Stomach (tissue), 9 donors: ENCODE data around the gene MTG1. TPM values are rescaled to one million over a fixed set of nuclear protein-coding genes. Genes with fewer than 3 reads are reported as not detected.
"Not testable (repeated sequence)": the region's sequence is repeated elsewhere in the genome, so short reads cannot be mapped to it uniquely, and the experiment has no call there.

ENCODE experiments used
- DNase-seq, 2 donors: peaks; one replicate each; pipeline versions ENCODE4 v3.0.0 to v3.0.0-alpha.2; 2013 to 2019
- H3K27ac ChIP-seq, 5 donors: fragments of 200-600 bp in 4 of 5; sonication (generic) in 4 of 5; one replicate each; pipeline ENCODE4 v1.5.1; 2013 to 2019; ENCODE audit warnings: mild to moderate bottlenecking in 1 of 5, moderate library complexity in 1 of 5
- H3K27me3 ChIP-seq, 3 donors: fragments of 200-600 bp; sonication (generic); one replicate each; pipeline ENCODE4 v1.5.1; 2017 to 2019; ENCODE audit warnings: mixed run types in 1 of 3
- H3K36me3 ChIP-seq, 4 donors: fragments of 200-600 bp; sonication (generic); 1 replicate in 3 of 4; 2 replicates in 1 of 4; pipeline ENCODE4 v1.5.1; 2016 to 2019
- H3K4me1 ChIP-seq, 4 donors: fragments of 200-600 bp; sonication (generic); one replicate each; pipeline ENCODE4 v1.5.1; 2016 to 2019
- H3K4me3 ChIP-seq, 4 donors: fragments of 200-600 bp; sonication (generic) in 3 of 4; one replicate each; pipeline ENCODE4 v1.5.1; 2016 to 2019; ENCODE audit warnings: mild to moderate bottlenecking in 1 of 4
- H3K9me3 ChIP-seq, 4 donors: fragments of 200-600 bp; sonication (generic); one replicate each; pipeline ENCODE4 v1.5.1; 2016 to 2019
- EP300 ChIP-seq: sonication (generic); formaldehyde crosslinking; IDR thresholded peaks from one replicate; pipeline ENCODE4 v1.6.1; 2017; ENCODE audit warnings: antibody characterized with exemption
- POLR2A ChIP-seq, 4 donors: fragments of 450-650 bp; IDR thresholded peaks; one replicate each; pipeline ENCODE4 v1.6.1; 2016; ENCODE audit warnings: antibody characterized with exemption in 4 of 4, control low read depth in 2 of 4, mild to moderate bottlenecking in 1 of 4, moderate library complexity in 1 of 4
- POLR2AphosphoS5 ChIP-seq, 3 donors: sonication (generic); formaldehyde crosslinking; IDR thresholded peaks; one replicate each; pipeline ENCODE4 v1.6.1; 2016; ENCODE audit warnings: antibody characterized with exemption in 3 of 3
- WGBS, 5 donors: extraction: QIAGEN DNeasy Blood & Tissue Kit in 3 of 5; methylation state at CpG; one replicate each; pipeline versions ENCODE4 v1.1.5 to v1.1.7; 2013 to 2018; 5-methylcytosine and 5-hydroxymethylcytosine counted together
- intact Hi-C: fragments of 100-400 bp; cut with DNase I; formaldehyde crosslinking; loops from one replicate; pipeline ENCODE4 v1.15.1; 2023; ENCODE audit warnings: low total_unique reads
- polyA plus RNA-seq, 3 donors: library from polyadenylated mRNA; stranded (reverse); fragments of 200-250 nt; gene quantifications; one replicate each; pipeline ENCODE4 v1.2.3, GENCODE V29; 2013
- total RNA-seq, 5 donors: library from RNA; depleted of rRNA; stranded (reverse); fragments of >200 nt; gene quantifications; one replicate each; pipeline versions ENCODE4 v1.1.0 to v1.2.3, GENCODE V29; 2014 to 2016
- TF ChIP-seq, protein P1 (sequence below), 7 experiments: fragments of 450-650 bp in 4 of 7; fragments of 200-600 bp in 3 of 7; sonication (generic) in 3 of 7; IDR thresholded peaks; one replicate each; pipeline ENCODE4 v1.5.1; 2016 to 2019; ENCODE audit warnings: antibody characterized with exemption in 7 of 7, control low read depth in 2 of 7, mild to moderate bottlenecking in 1 of 7
- donor health status: healthy with polysubstance abuse.
- donor health status: Bipolar disorder and iron deficiency.
- donor health status: healthy.

MTG1 gene
- total and polyA plus RNA-seq, 8 donors, result 36.7 to 177 (median 52.9) TPM

DNA sequence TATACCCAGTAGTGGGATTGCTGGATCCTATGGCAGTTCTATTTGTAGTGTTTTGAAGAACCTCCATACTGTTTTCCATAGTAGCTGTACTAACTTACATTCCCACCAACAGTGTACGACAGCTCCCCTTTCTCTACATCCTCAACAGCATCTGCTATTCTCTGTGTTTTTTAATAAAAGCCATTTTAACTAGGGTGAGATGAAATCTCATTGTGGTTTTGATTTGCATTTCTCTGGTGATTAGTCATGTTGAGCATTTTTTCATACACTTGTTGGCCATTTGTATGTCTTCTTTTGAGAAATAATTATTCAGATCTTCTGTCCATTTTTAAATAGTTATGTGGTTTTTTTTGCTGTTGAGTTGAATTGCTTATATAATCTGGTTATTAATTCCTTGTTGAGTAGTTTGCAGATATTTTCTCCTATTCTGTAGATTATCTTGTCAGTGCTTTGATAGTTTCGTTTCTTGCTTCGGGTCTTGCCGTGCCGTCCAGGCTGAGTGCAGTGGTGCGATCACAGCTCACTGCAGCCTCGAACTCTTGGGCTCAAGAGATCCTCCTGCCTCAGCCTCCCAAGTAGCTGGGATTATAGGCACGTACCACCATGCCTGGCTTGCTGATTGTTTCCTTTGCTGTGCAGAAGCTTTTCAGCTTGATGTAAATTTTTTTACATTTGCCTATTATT is 12.0 kb downstream of the MTG1 start:
- intact Hi-C loops, result no loop called here
- DNase-seq, result peak in 1 of 2 donors; percentile 13
- 80 to 96% (median 91%) methylated on average over 8 of the region's 8 CpGs for WGBS, 5 donors
- Histone ChIP-seq H3K27me3 (no peaks in the 10 kb centered on the region), H3K9me3 (peaks cover 0 to 8% (median 5%) of the 10 kb centered on the region in 4 donors), H3K4me1 (peaks cover 0 to 3% (median under 1%) of the 10 kb centered on the region in 4 donors), H3K4me3 (no peak overlapping the region), H3K36me3 (peaks cover 29 to 99% (median 95%) of the 10 kb centered on the region in 4 donors), H3K27ac (no peak overlapping the region)
- no peak for TF ChIP-seq POLR2AphosphoS5 (IDR thresholded peaks at IDR 0.05)
- TF ChIP-seq, protein P1, sequence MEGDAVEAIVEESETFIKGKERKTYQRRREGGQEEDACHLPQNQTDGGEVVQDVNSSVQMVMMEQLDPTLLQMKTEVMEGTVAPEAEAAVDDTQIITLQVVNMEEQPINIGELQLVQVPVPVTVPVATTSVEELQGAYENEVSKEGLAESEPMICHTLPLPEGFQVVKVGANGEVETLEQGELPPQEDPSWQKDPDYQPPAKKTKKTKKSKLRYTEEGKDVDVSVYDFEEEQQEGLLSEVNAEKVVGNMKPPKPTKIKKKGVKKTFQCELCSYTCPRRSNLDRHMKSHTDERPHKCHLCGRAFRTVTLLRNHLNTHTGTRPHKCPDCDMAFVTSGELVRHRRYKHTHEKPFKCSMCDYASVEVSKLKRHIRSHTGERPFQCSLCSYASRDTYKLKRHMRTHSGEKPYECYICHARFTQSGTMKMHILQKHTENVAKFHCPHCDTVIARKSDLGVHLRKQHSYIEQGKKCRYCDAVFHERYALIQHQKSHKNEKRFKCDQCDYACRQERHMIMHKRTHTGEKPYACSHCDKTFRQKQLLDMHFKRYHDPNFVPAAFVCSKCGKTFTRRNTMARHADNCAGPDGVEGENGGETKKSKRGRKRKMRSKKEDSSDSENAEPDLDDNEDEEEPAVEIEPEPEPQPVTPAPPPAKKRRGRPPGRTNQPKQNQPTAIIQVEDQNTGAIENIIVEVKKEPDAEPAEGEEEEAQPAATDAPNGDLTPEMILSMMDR (IDR thresholded peaks at IDR 0.05), result no peak
- TF ChIP-seq EP300, result no peak
- no peak for TF ChIP-seq POLR2A (IDR thresholded peaks at IDR 0.05)

DNA sequence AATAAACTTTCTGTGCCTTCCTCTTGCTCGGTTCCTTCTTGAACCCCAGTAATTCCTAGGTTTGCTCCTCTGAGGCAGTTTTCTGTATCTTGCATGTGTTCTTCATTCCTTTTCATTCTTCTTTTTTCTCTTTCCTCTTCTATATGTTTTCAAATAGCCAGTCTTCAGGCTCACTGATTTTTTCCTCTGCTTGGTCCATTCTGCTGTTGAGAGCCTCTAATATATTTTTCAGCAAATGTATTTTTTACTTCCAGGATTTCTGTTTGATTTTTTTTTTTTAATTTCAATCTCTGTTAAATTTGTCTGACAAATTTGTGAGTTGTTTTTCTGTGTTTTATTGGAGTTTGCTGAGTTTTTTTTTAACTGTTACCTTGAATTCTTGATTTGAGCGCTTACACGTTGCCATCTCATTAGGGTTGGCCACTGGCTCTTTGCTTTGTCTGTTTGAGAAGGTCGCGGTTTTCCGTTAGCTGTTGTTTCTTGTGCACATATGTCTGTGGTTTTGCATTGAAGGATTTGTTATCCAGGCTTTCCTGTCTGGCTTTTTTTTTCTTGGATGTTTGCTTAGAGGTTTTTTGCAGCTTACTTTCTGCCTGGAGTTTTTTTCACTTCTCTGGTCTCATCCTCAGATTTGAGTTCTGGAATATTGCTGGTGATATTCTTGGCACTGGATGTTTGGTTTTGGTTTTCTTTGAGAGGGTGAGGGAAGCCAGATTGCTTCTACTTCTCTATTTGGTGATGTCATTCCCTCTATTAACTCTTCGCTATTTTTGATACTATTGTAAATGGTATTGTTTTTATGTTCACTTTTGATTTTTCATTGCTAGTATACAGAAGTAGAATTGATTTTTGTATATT is 17.8 kb downstream of the MTG1 start:
- no peaks in the 10 kb centered on the region for H3K27me3 ChIP-seq
- no peak overlapping the region for H3K4me3 ChIP-seq
- no peaks in the 10 kb centered on the region for H3K4me1 ChIP-seq
- no peak for DNase-seq
- peaks cover 0 to 26% (median 16%) of the 10 kb centered on the region in 4 donors for H3K9me3 ChIP-seq
- no peak overlapping the region for H3K27ac ChIP-seq
- peaks cover 21 to 89% (median 87%) of the 10 kb centered on the region in 4 donors for H3K36me3 ChIP-seq
- TF ChIP-seq, protein P1 (IDR thresholded peaks at IDR 0.05), result no peak
- no peak for TF ChIP-seq POLR2A (IDR thresholded peaks at IDR 0.05)
- TF ChIP-seq EP300, result no peak
- TF ChIP-seq POLR2AphosphoS5 (IDR thresholded peaks at IDR 0.05), result no peak
- 95 to 99% (median 98%) methylated on average over 7 of the region's 7 CpGs for WGBS, 5 donors
- intact Hi-C loops, result no loop called here

DNA sequence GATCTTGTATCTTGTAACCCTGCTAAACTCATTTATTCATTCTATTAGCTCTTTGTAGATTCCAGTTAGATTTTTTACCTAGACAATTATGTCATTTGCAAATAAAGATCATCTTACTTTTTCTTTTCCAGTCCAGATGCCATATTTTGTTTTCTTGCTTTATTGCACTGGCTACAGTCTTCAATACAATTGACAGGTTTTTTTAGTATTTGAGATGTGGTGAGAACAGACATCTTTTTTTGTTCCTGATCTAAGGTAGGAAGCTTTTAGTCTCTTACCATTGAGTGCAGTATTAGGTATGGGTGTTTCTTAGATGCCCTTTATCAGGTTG is 18.4 kb downstream of the MTG1 start:
- DNase-seq, result no peak
- peaks cover 21 to 85% (median 83%) of the 10 kb centered on the region in 4 donors for H3K36me3 ChIP-seq
- TF ChIP-seq EP300 (no peak), POLR2AphosphoS5 (IDR thresholded peaks at IDR 0.05) (no peak), POLR2A (IDR thresholded peaks at IDR 0.05) (no peak)
- TF ChIP-seq, protein P1 (IDR thresholded peaks at IDR 0.05), result no peak
- H3K4me3 ChIP-seq, result no peak overlapping the region
- H3K9me3 ChIP-seq, result peaks cover 0 to 26% (median 16%) of the 10 kb centered on the region in 4 donors
- H3K27me3 ChIP-seq, result no peaks in the 10 kb centered on the region
- H3K4me1 ChIP-seq, result no peaks in the 10 kb centered on the region
- intact Hi-C loops, result no loop called here
- H3K27ac ChIP-seq, result no peak overlapping the region

DNA sequence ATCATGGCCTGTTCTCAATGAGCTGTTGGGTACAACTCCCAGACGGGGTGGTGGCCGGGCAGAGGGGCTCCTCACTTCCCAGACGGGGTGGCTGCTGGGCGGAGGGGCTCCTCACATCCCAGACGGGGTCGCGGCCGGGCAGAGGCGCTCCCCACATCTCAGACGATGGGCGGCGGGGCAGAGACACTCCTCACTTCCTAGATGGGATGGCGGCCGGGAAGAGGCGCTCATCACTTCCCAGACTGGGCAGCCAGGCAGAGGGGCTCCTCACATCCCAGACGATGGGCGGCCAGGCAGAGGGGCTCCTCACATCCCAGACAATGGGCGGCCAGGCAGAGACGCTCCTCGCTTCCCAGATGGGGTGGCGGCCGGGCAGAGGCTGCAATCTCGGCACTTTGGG is 20.4 kb downstream of the MTG1 start:
- 96 to 99% (median 97%) methylated on average over 18 to 23 of the region's 23 CpGs for WGBS, 5 donors
- intact Hi-C loops, DNase-seq: not testable (repeated sequence)

More for the DNA sequence above, 20.4 kb downstream of the MTG1 start:
- Histone ChIP-seq H3K36me3 (peaks cover 30 to 82% (median 80%) of the 10 kb centered on the region in 4 donors), H3K9me3 (peaks cover 0 to 26% (median 16%) of the 10 kb centered on the region in 4 donors)
- not testable (repeated sequence) for H3K27me3 ChIP-seq, H3K4me1 ChIP-seq, H3K4me3 ChIP-seq, H3K27ac ChIP-seq
